NCI-H526 (cell line): ENCODE data around the gene EHD4.

Experiments used
- DNase-seq, 2 experiments: peaks; one replicate each; lab custom pipeline; 2025; lab: John Stamatoyannopoulos, UW

Gene EHD4

GRCh38 chr15:41880156-41880877, 92.0 kb downstream of the EHD4 start:
- DNase-seq: no peak

- DNase-seq: no peak
Measured at GRCh38 chr15:41879321-41879845, 93.0 kb downstream of the EHD4 start.

GRCh38 chr15:41878355-41878699, 94.0 kb downstream of the EHD4 start:
- DNase-seq: no peak

- no peak for DNase-seq
Measured at GRCh38 chr15:41877631-41878354, 94.6 kb downstream of the EHD4 start.

GRCh38 chr15:41876689-41877088, 95.7 kb downstream of the EHD4 start:
- no peak for DNase-seq

- no peak for DNase-seq
Measured at GRCh38 chr15:41876007-41876406, 96.3 kb downstream of the EHD4 start.

- no peak for DNase-seq
Measured at GRCh38 chr15:41874736-41875135, 97.6 kb downstream of the EHD4 start.

GRCh38 chr15:41873711-41874110, 98.6 kb downstream of the EHD4 start:
- no peak for DNase-seq

GRCh38 chr15:41872166-41872747, 100.1 kb downstream of the EHD4 start:
- DNase-seq: no peak

GRCh38 chr15:41871175-41871905, 101.0 kb downstream of the EHD4 start:
- no peak for DNase-seq

- no peak for DNase-seq
Measured at GRCh38 chr15:41870689-41871081, 101.7 kb downstream of the EHD4 start.

GRCh38 chr15:41869770-41870688, 102.3 kb downstream of the EHD4 start:
- DNase-seq: no peak

- no peak for DNase-seq
Measured at GRCh38 chr15:41868321-41868720, 104.0 kb downstream of the EHD4 start.

- DNase-seq: no peak
Measured at GRCh38 chr15:41866872-41867579, 105.3 kb downstream of the EHD4 start.

- DNase-seq: no peak
Measured at GRCh38 chr15:41866263-41866703, 106.1 kb downstream of the EHD4 start.

GRCh38 chr15:41865490-41866055, 106.8 kb downstream of the EHD4 start:
- DNase-seq: no peak

GRCh38 chr15:41862515-41863116, 109.7 kb downstream of the EHD4 start:
- DNase-seq: no peak

- DNase-seq: no peak
Measured at GRCh38 chr15:41861736-41862356, 110.5 kb downstream of the EHD4 start.
